NCI-H146 treated with DMSO at 0.1 percent for 48 hours (cell line): ENCODE data around the gene EXOSC7.
"Not testable (repeated sequence)": the region's sequence is repeated elsewhere in the genome, so short reads cannot be mapped to it uniquely, and the experiment has no call there.

ENCODE experiments used
- DNase-seq: peaks from one replicate; lab custom pipeline; 2025; ENCODE audit not compliant: unreplicated experiment; lab: John Stamatoyannopoulos, UW

The EXOSC7 gene

GRCh38 chr3:44962621-44963393 lies 13.2 kb upstream of the EXOSC7 start:
- DNase-seq, result no peak

GRCh38 chr3:44963571-44964325 lies 12.3 kb upstream of the EXOSC7 start:
- no peak for DNase-seq

GRCh38 chr3:44965165-44965564 lies 10.9 kb upstream of the EXOSC7 start:
- DNase-seq, result no peak

- no peak for DNase-seq
Observed at GRCh38 chr3:44966795-44967278, 9.2 kb upstream of the EXOSC7 start.

GRCh38 chr3:44968447-44968858 lies 7.6 kb upstream of the EXOSC7 start:
- DNase-seq, result no peak

- no peak for DNase-seq
Observed at GRCh38 chr3:44969154-44969827, 6.8 kb upstream of the EXOSC7 start.

- no peak for DNase-seq
Observed at GRCh38 chr3:44969828-44970179, 6.2 kb upstream of the EXOSC7 start.

GRCh38 chr3:44970926-44971490 lies 5.0 kb upstream of the EXOSC7 start:
- DNase-seq, result no peak

GRCh38 chr3:44974416-44974815 lies 1.6 kb upstream of the EXOSC7 start:
- no peak for DNase-seq

- DNase-seq, result no peak
Observed at GRCh38 chr3:44981220-44981619, 5.2 kb downstream of the EXOSC7 start.

GRCh38 chr3:44981751-44982150 lies 5.7 kb downstream of the EXOSC7 start:
- DNase-seq, result no peak

GRCh38 chr3:44982817-44983216 lies 6.8 kb downstream of the EXOSC7 start:
- DNase-seq, result no peak

GRCh38 chr3:44983484-44983941 lies 7.5 kb downstream of the EXOSC7 start:
- DNase-seq, result no peak

- DNase-seq, result no peak
Observed at GRCh38 chr3:44984335-44984734, 8.3 kb downstream of the EXOSC7 start.

- DNase-seq, result not testable (repeated sequence)
Observed at GRCh38 chr3:44986330-44986729, 10.3 kb downstream of the EXOSC7 start.

- no peak for DNase-seq
Observed at GRCh38 chr3:44987332-44987731, 11.3 kb downstream of the EXOSC7 start.

GRCh38 chr3:44988073-44988472 lies 12.0 kb downstream of the EXOSC7 start:
- no peak for DNase-seq

- no peak for DNase-seq
Observed at GRCh38 chr3:44989141-44989540, 13.1 kb downstream of the EXOSC7 start.

- no peak for DNase-seq
Observed at GRCh38 chr3:44989636-44990373, 13.8 kb downstream of the EXOSC7 start.

GRCh38 chr3:44991326-44991725 lies 15.3 kb downstream of the EXOSC7 start:
- no peak for DNase-seq
